ACC112 (cell line): ENCODE results near the gene BCAP29.
A peak's percentile ranks its signal among the peaks of the same experiment; 100 is the strongest.

Experiments
- H2AFZ ChIP-seq: fragments of 200-600 bp; sonication (generic); one replicate; pipeline ENCODE4 v1.6.0; 2017; ENCODE audit warnings: antibody characterized with exemption, low read length; ENCODE audit not compliant: unreplicated experiment
- H3K27ac ChIP-seq: fragments of 200-600 bp; sonication (generic); 2 replicates; pipeline ENCODE4 v1.5.1; 2014; ENCODE audit warnings: low read depth, mild to moderate bottlenecking, antibody characterized with exemption, low read length, moderate library complexity
- H3K27me3 ChIP-seq: fragments of 200-600 bp; sonication (generic); 2 replicates; pipeline ENCODE4 v1.6.1; 2014; ENCODE audit warnings: mild to moderate bottlenecking, antibody characterized with exemption, low read length, moderate library complexity, mixed read lengths; ENCODE audit not compliant: insufficient read depth
- H3K36me3 ChIP-seq: fragments of 200-600 bp; sonication (generic); 2 replicates; pipeline ENCODE4 v1.6.1; 2016; ENCODE audit warnings: mild to moderate bottlenecking, antibody characterized with exemption, low read length, moderate library complexity, mixed read lengths; ENCODE audit not compliant: insufficient read depth
- H3K4me1 ChIP-seq: fragments of 200-600 bp; sonication (generic); one replicate; pipeline ENCODE4 v1.6.1; 2016; ENCODE audit warnings: low read length, mixed read lengths; ENCODE audit not compliant: insufficient read depth, unreplicated experiment, control insufficient read depth
- H3K4me3 ChIP-seq: fragments of 200-600 bp; sonication (generic); 2 replicates; pipeline ENCODE4 v1.5.1; 2014; ENCODE audit warnings: mild to moderate bottlenecking, low read depth, low read length
- H3K79me2 ChIP-seq: fragments of 200-600 bp; sonication (generic); one replicate; pipeline ENCODE4 v1.6.0; 2016; ENCODE audit warnings: low read length; ENCODE audit not compliant: control insufficient read depth, unreplicated experiment, insufficient read depth

Gene BCAP29

GRCh38 chr7:107599262-107599661, 19.2 kb downstream of the BCAP29 start:
- no peaks in the 10 kb centered on the region for H3K27me3 ChIP-seq
- H3K27ac ChIP-seq: no peak overlapping the region
- H3K36me3 ChIP-seq: peaks cover 8% of the 10 kb centered on the region; the same call in 1 of the 2 replicates
- H3K4me1 ChIP-seq: peaks cover 25% of the 10 kb centered on the region
- H2AFZ ChIP-seq: no peak overlapping the region
- no peak overlapping the region for H3K4me3 ChIP-seq
- no peaks in the 10 kb centered on the region for H3K79me2 ChIP-seq

GRCh38 chr7:107600816-107601215, 20.8 kb downstream of the BCAP29 start:
- no peak overlapping the region for H3K27ac ChIP-seq
- peaks cover 12% of the 10 kb centered on the region for H3K4me1 ChIP-seq
- no peak overlapping the region for H3K4me3 ChIP-seq

GRCh38 chr7:107605218-107605815, 25.3 kb downstream of the BCAP29 start:
- H3K4me1 ChIP-seq: no peaks in the 10 kb centered on the region
- no peaks in the 10 kb centered on the region for H3K79me2 ChIP-seq
- H3K36me3 ChIP-seq: peaks cover 6% of the 10 kb centered on the region; the same call in 1 of the 2 replicates
- no peak overlapping the region for H3K4me3 ChIP-seq
- H2AFZ ChIP-seq: no peak overlapping the region
- H3K27ac ChIP-seq: no peak overlapping the region
- no peaks in the 10 kb centered on the region for H3K27me3 ChIP-seq

More at GRCh38 chr7:107600816-107601215, 20.8 kb downstream of the BCAP29 start:
- H3K36me3 ChIP-seq: peaks cover 8% of the 10 kb centered on the region; the same call in 1 of the 2 replicates
- H3K79me2 ChIP-seq: no peaks in the 10 kb centered on the region
- H3K27me3 ChIP-seq: no peaks in the 10 kb centered on the region
- H2AFZ ChIP-seq: no peak overlapping the region

GRCh38 chr7:107606303-107606702, 26.3 kb downstream of the BCAP29 start:
- Histone ChIP-seq H3K27ac (no peak overlapping the region), H3K79me2 (no peaks in the 10 kb centered on the region), H3K27me3 (no peaks in the 10 kb centered on the region), H3K4me1 (no peaks in the 10 kb centered on the region), H2AFZ (no peak overlapping the region), H3K4me3 (no peak overlapping the region), H3K36me3 (peaks cover 4% of the 10 kb centered on the region; the same call in 1 of the 2 replicates)

GRCh38 chr7:107609811-107610261, 29.8 kb downstream of the BCAP29 start:
- Histone ChIP-seq H3K79me2 (no peaks in the 10 kb centered on the region), H3K27ac (no peak overlapping the region), H3K4me3 (no peak overlapping the region), H3K4me1 (peaks cover 17% of the 10 kb centered on the region), H2AFZ (no peak overlapping the region), H3K27me3 (no peaks in the 10 kb centered on the region), H3K36me3 (peaks cover 10% of the 10 kb centered on the region; the same call in 1 of the 2 replicates)

- Histone ChIP-seq H3K27ac (no peak overlapping the region), H3K4me1 (peaks cover 18% of the 10 kb centered on the region), H3K79me2 (no peaks in the 10 kb centered on the region), H3K4me3 (no peak overlapping the region), H3K27me3 (no peaks in the 10 kb centered on the region), H3K36me3 (peaks cover 10% of the 10 kb centered on the region; the same call in 1 of the 2 replicates), H2AFZ (no peak overlapping the region)
Observed at GRCh38 chr7:107610323-107610722, 30.3 kb downstream of the BCAP29 start.

GRCh38 chr7:107613439-107613838, 33.4 kb downstream of the BCAP29 start:
- Histone ChIP-seq H3K4me3 (no peak overlapping the region), H3K27ac (no peak overlapping the region), H3K27me3 (no peaks in the 10 kb centered on the region), H2AFZ (no peak overlapping the region), H3K4me1 (peaks cover 18% of the 10 kb centered on the region), H3K79me2 (no peaks in the 10 kb centered on the region), H3K36me3 (peaks cover 10% of the 10 kb centered on the region; the same call in 1 of the 2 replicates)

- no peak overlapping the region for H3K4me3 ChIP-seq
- peaks cover 18% of the 10 kb centered on the region for H3K4me1 ChIP-seq
- no peaks in the 10 kb centered on the region for H3K79me2 ChIP-seq
- H3K27ac ChIP-seq: 0 out of 2 replicates have a peak overlapping the region, but pooled peaks have one; percentile 2
- H3K27me3 ChIP-seq: no peaks in the 10 kb centered on the region
- no peak overlapping the region for H2AFZ ChIP-seq
- H3K36me3 ChIP-seq: peaks cover 8% of the 10 kb centered on the region; the same call in 1 of the 2 replicates
Observed at GRCh38 chr7:107613948-107614347, 33.9 kb downstream of the BCAP29 start.

GRCh38 chr7:107614425-107614824, 34.4 kb downstream of the BCAP29 start:
- H3K36me3 ChIP-seq: 0 out of 2 replicates have a peak, but pooled peaks cover 6% of the 10 kb centered on the region
- H3K4me1 ChIP-seq: peaks cover 18% of the 10 kb centered on the region
- H2AFZ ChIP-seq: no peak overlapping the region
- H3K4me3 ChIP-seq: no peak overlapping the region
- H3K79me2 ChIP-seq: no peaks in the 10 kb centered on the region
- H3K27me3 ChIP-seq: no peaks in the 10 kb centered on the region
- 0 out of 2 replicates have a peak overlapping the region, but pooled peaks have one; percentile 2 for H3K27ac ChIP-seq

GRCh38 chr7:107615910-107616680, 36.0 kb downstream of the BCAP29 start:
- Histone ChIP-seq H3K27me3 (no peaks in the 10 kb centered on the region), H3K4me1 (peaks cover 18% of the 10 kb centered on the region), H3K79me2 (no peaks in the 10 kb centered on the region), H3K36me3 (0 out of 2 replicates have a peak, but pooled peaks cover 6% of the 10 kb centered on the region), H3K27ac (no peak overlapping the region), H3K4me3 (no peak overlapping the region), H2AFZ (no peak overlapping the region)
